GM18505 (cell line): ENCODE data around the gene NAXD.
A peak's percentile ranks its signal among the peaks of the same experiment; 100 is the strongest.

Experiments
- ATAC-seq: cut with Tn5 transposase; IDR thresholded peaks from one replicate; pipeline ENCODE4 v1.9.1; 2021; ENCODE audit not compliant: unreplicated experiment
- POLR2A ChIP-seq: IDR thresholded peaks from 4 replicates; pipeline ENCODE4 v1.6.1; 2011; ENCODE audit warnings: borderline replicate concordance; ENCODE audit not compliant: insufficient read depth, insufficient read length; ENCODE audit errors: extremely low read depth

Gene NAXD

GRCh38 chr13:110638257-110638656 lies 22.9 kb downstream of the NAXD start:
- TF ChIP-seq POLR2A: no peak
- no peak for ATAC-seq

- ATAC-seq: no peak
Measured at GRCh38 chr13:110638814-110639806, 23.8 kb downstream of the NAXD start.

GRCh38 chr13:110639935-110640334 lies 24.6 kb downstream of the NAXD start:
- no peak for TF ChIP-seq POLR2A
- no peak for ATAC-seq

More at GRCh38 chr13:110638814-110639806, 23.8 kb downstream of the NAXD start:
- TF ChIP-seq POLR2A: no peak

GRCh38 chr13:110640591-110641029 lies 25.3 kb downstream of the NAXD start:
- ATAC-seq: no peak
- TF ChIP-seq POLR2A: no peak

GRCh38 chr13:110641055-110642015 lies 26.0 kb downstream of the NAXD start:
- TF ChIP-seq POLR2A: no peak
- no peak for ATAC-seq

- TF ChIP-seq POLR2A: no peak
- no peak for ATAC-seq
Measured at GRCh38 chr13:110642291-110642981, 27.1 kb downstream of the NAXD start.

- no peak for ATAC-seq
- TF ChIP-seq POLR2A: no peak
Measured at GRCh38 chr13:110643324-110643723, 28.0 kb downstream of the NAXD start.

- no peak for TF ChIP-seq POLR2A
Measured at GRCh38 chr13:110643768-110644421, 28.6 kb downstream of the NAXD start.

GRCh38 chr13:110644892-110645521 lies 29.7 kb downstream of the NAXD start:
- TF ChIP-seq POLR2A: no peak
- ATAC-seq: peak; percentile 85

More at GRCh38 chr13:110643768-110644421, 28.6 kb downstream of the NAXD start:
- no peak for ATAC-seq

- no peak for TF ChIP-seq POLR2A
Measured at GRCh38 chr13:110645750-110646149, 30.4 kb downstream of the NAXD start.

GRCh38 chr13:110646442-110647364 lies 31.4 kb downstream of the NAXD start:
- TF ChIP-seq POLR2A: no peak
- ATAC-seq: no peak

More at GRCh38 chr13:110645750-110646149, 30.4 kb downstream of the NAXD start:
- no peak for ATAC-seq
